ENCODE results near the gene JAKMIP1.
"Not testable (repeated sequence)": the region's sequence is repeated elsewhere in the genome, so short reads cannot be mapped to it uniquely, and the experiment has no call there.

JAKMIP1 gene

GRCh38 chr4:6028168-6028567, 172.2 kb downstream of the JAKMIP1 start:
- no peak for DNase-seq

GRCh38 chr4:6027392-6027791, 173.0 kb downstream of the JAKMIP1 start:
- DNase-seq = no peak

- DNase-seq = no peak
Observed at GRCh38 chr4:6024313-6024960, 175.9 kb downstream of the JAKMIP1 start.

GRCh38 chr4:6023731-6024130, 176.6 kb downstream of the JAKMIP1 start:
- no peak for DNase-seq

- DNase-seq = no peak
Observed at GRCh38 chr4:6022607-6023288, 177.6 kb downstream of the JAKMIP1 start.

- no peak for DNase-seq
Observed at GRCh38 chr4:6021831-6022606, 178.3 kb downstream of the JAKMIP1 start.

- DNase-seq = no peak
Observed at GRCh38 chr4:6020613-6021012, 179.7 kb downstream of the JAKMIP1 start.

- peak; percentile 32 for DNase-seq
Observed at GRCh38 chr4:6019316-6020263, 180.8 kb downstream of the JAKMIP1 start.

- DNase-seq = no peak
Observed at GRCh38 chr4:6018331-6018730, 182.0 kb downstream of the JAKMIP1 start, which contains the start of gene C4orf50. TSS of gene C4orf50 (minus strand) at chr4:6018431.

GRCh38 chr4:6017800-6018199, 182.5 kb downstream of the JAKMIP1 start:
- DNase-seq = no peak

GRCh38 chr4:6017030-6017429, 183.3 kb downstream of the JAKMIP1 start:
- DNase-seq = no peak

GRCh38 chr4:6013564-6013963, 186.8 kb downstream of the JAKMIP1 start:
- no peak for DNase-seq

GRCh38 chr4:6012200-6012599, 188.1 kb downstream of the JAKMIP1 start:
- DNase-seq = no peak

- no peak for DNase-seq
Observed at GRCh38 chr4:6011686-6012085, 188.7 kb downstream of the JAKMIP1 start.

GRCh38 chr4:6011271-6011671, 189.1 kb downstream of the JAKMIP1 start:
- DNase-seq = no peak

- no peak for DNase-seq
Observed at GRCh38 chr4:6010789-6011188, 189.6 kb downstream of the JAKMIP1 start.

- DNase-seq = no peak
Observed at GRCh38 chr4:6009452-6009851, 190.9 kb downstream of the JAKMIP1 start.

GRCh38 chr4:6008766-6009385, 191.5 kb downstream of the JAKMIP1 start:
- DNase-seq = no peak

- no peak for DNase-seq
Observed at GRCh38 chr4:6008092-6008551, 192.2 kb downstream of the JAKMIP1 start.

- no peak for DNase-seq
Observed at GRCh38 chr4:6005175-6005574, 195.2 kb downstream of the JAKMIP1 start.

GRCh38 chr4:6003485-6003884, 196.9 kb downstream of the JAKMIP1 start:
- not testable (repeated sequence) for DNase-seq

GRCh38 chr4:6002926-6003325, 197.4 kb downstream of the JAKMIP1 start:
- no peak for DNase-seq
